Neutrophil (primary cell): Measurements from ENCODE around the gene KCNQ1.

Source experiments
- H3K27ac ChIP-seq: fragments of 200-600 bp; sonication (generic); 2 replicates; pipeline ENCODE4 v1.5.1; 2016; ENCODE audit warnings: mild to moderate bottlenecking, moderate library complexity
- H3K27me3 ChIP-seq: fragments of 200-600 bp; sonication (generic); 2 replicates; pipeline ENCODE4 v1.6.0; 2016; ENCODE audit warnings: mild to moderate bottlenecking
- H3K36me3 ChIP-seq: fragments of 200-600 bp; sonication (generic); 2 replicates; pipeline ENCODE4 v1.5.1; 2017
- H3K4me1 ChIP-seq, 2 experiments: fragments of 200-600 bp in 1 of 2; sonication (generic) in 1 of 2; 1 replicate in 1 of 2; 2 replicates in 1 of 2; pipeline versions ENCODE4 v1.5.1 to v1.6.1; 2013 to 2016; ENCODE audit warnings: low read depth in 1 of 2, low read length in 1 of 2, mild to moderate bottlenecking in 1 of 2, moderate library complexity in 1 of 2; ENCODE audit not compliant: control insufficient read depth in 1 of 2, insufficient read depth in 1 of 2
- H3K4me3 ChIP-seq, 2 experiments: fragments of 200-600 bp in 1 of 2; sonication (generic) in 1 of 2; 1 replicate in 1 of 2; 2 replicates in 1 of 2; pipeline ENCODE4 v1.5.1; 2013 to 2016; ENCODE audit warnings: low read depth in 1 of 2, low read length in 1 of 2, mild to moderate bottlenecking in 1 of 2, moderate library complexity in 1 of 2
- H3K9me3 ChIP-seq: fragments of 200-600 bp; sonication (generic); 2 replicates; pipeline ENCODE4 v1.5.1; 2016
- CTCF ChIP-seq: fragments of 200-600 bp; sonication (generic); IDR thresholded peaks from 2 replicates; pipeline ENCODE4 v1.5.1; 2016; ENCODE audit warnings: antibody characterized with exemption

The KCNQ1 gene

GRCh38 chr11:2428322-2428795 is 16.4 kb upstream of the KCNQ1 start:
- H3K36me3 ChIP-seq = no peaks in the 10 kb centered on the region
- H3K4me1 ChIP-seq = no peaks in the 10 kb centered on the region
- H3K4me3 ChIP-seq = no peak overlapping the region
- H3K27ac ChIP-seq = no peak overlapping the region
- peak; percentile 83 for TF ChIP-seq CTCF
- no peaks in the 10 kb centered on the region for H3K27me3 ChIP-seq
- no peaks in the 10 kb centered on the region for H3K9me3 ChIP-seq

DNA sequence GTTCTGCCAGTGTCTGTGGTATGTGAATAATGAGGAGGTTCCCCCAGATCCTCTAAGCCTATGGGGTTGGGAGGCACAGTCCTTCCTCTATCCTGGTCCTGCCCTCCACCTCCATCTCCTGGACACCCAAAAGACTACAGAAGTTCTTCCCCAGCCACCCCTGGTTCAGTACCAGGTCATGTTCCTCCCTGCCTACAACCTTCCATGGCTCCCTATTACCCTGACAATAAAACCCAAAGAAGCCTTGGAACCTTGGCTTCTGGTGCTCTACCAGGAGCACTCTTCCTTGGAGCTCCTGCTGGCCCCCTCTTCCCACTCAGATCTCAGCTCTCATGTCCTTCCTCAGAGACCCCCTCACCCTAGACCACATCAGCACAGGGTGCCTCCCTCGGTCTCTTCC is 13.4 kb upstream of the KCNQ1 start:
- TF ChIP-seq CTCF = no peak
- no peaks in the 10 kb centered on the region for H3K36me3 ChIP-seq
- no peaks in the 10 kb centered on the region for H3K4me1 ChIP-seq
- peaks cover 25% of the 10 kb centered on the region for H3K27me3 ChIP-seq
- no peaks in the 10 kb centered on the region for H3K9me3 ChIP-seq
- H3K27ac ChIP-seq = no peak overlapping the region
- no peak overlapping the region for H3K4me3 ChIP-seq

GRCh38 chr11:2432171-2432621 is 12.6 kb upstream of the KCNQ1 start:
- peaks cover 32% of the 10 kb centered on the region for H3K27me3 ChIP-seq

DNA sequence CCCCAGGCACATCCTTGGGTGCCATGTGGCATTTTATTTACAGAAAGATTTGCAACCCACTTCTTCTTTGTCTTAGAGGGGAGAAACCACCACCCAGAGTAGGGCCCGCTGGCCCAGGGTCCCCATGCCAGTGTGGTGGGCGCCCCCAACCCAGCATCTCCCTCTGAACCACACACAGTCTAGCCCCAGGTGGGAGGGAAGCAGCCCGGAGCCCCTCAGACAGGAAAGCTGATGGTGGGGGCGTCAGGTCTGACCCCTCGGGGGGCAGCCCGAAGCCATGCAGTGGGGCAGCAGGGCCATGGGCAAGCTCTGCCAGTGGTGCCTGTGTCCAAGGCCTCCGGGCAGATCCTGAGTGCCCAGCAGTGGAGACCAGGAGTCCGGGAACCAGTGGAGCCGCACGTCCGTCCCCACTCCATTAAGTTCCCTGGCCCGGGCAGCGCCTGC is 12.2 kb upstream of the KCNQ1 start:
- Histone ChIP-seq H3K36me3 (no peaks in the 10 kb centered on the region), H3K4me1 (no peaks in the 10 kb centered on the region), H3K27ac (no peak overlapping the region), H3K4me3 (no peak overlapping the region), H3K27me3 (peaks cover 37% of the 10 kb centered on the region), H3K9me3 (no peaks in the 10 kb centered on the region)
- no peak for TF ChIP-seq CTCF

More at GRCh38 chr11:2432171-2432621, 12.6 kb upstream of the KCNQ1 start:
- H3K4me1 ChIP-seq = no peaks in the 10 kb centered on the region
- H3K9me3 ChIP-seq = no peaks in the 10 kb centered on the region
- no peak overlapping the region for H3K27ac ChIP-seq
- no peaks in the 10 kb centered on the region for H3K36me3 ChIP-seq
- no peak overlapping the region for H3K4me3 ChIP-seq
- no peak for TF ChIP-seq CTCF

GRCh38 chr11:2433106-2433925 is 11.5 kb upstream of the KCNQ1 start:
- no peaks in the 10 kb centered on the region for H3K4me1 ChIP-seq
- H3K9me3 ChIP-seq = no peaks in the 10 kb centered on the region
- H3K4me3 ChIP-seq = no peak overlapping the region
- no peak for TF ChIP-seq CTCF
- no peaks in the 10 kb centered on the region for H3K36me3 ChIP-seq
- H3K27me3 ChIP-seq = peaks cover 43% of the 10 kb centered on the region
- H3K27ac ChIP-seq = no peak overlapping the region
